Hepatocyte (in vitro differentiated cells): Measurements from ENCODE around the gene SIK3.

ENCODE experiments used
- CTCF ChIP-seq: fragments of 200-600 bp; sonication (generic); IDR thresholded peaks from 2 replicates; pipeline ENCODE4 v1.5.1; 2016; ENCODE audit warnings: antibody characterized with exemption, mild to moderate bottlenecking; ENCODE audit not compliant: poor library complexity
- EZH2 ChIP-seq: fragments of 200-600 bp; sonication (generic); IDR thresholded peaks from 2 replicates; pipeline ENCODE4 v1.6.1; 2016; ENCODE audit warnings: antibody characterized with exemption, mild to moderate bottlenecking, borderline replicate concordance

- TF ChIP-seq CTCF: no peak
- no peak for TF ChIP-seq EZH2
Observed at GRCh38 chr11:116901964-116902688, 196.1 kb downstream of the SIK3 start.
